Astrocyte of the spinal cord (primary cell): ENCODE measurements around the gene HNRNPM.

Source experiments
- DNase-seq: peaks from one replicate; pipeline ENCODE4 v3.0.0; 2011; ENCODE audit warnings: low read depth, low spot score
- H3K4me3 ChIP-seq: 2 replicates; pipeline ENCODE4 v1.5.1; 2011; ENCODE audit warnings: low read depth, mild to moderate bottlenecking, low read length, moderate library complexity
- in situ Hi-C: cut with HindIII; loops from 2 replicates; pipeline ENCODE4 v1.10.0; 2017; ENCODE audit warnings: low sequenced_read_pairs
- TF ChIP-seq, protein P1 (sequence below): IDR thresholded peaks from 2 replicates; pipeline ENCODE4 v1.5.1; 2012; ENCODE audit warnings: low read depth, mild to moderate bottlenecking, low read length, inconsistent platforms

The HNRNPM gene

DNA sequence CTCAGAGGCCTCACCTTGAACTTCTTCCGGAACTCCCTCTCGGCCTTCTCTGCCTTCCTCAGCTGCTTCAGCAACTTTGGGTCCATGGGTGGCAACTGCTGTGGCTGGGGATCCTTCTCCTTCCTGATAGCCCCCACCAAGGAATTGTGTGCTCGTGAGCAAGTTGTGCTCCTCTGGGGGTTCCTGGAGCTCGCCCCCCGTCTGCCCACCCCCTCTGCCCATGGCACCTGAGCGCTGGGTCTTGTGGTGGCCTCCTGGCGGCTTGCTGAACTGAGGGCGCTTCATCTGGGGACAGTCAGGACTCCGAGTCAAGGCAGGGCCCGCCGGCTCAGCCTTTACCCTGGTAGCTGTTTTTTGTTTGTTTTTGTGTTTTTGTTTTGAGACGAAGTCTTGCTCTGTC, 46.1 kb downstream of the HNRNPM start:
- in situ Hi-C loops: no loop called here
- DNase-seq: no peak
- no peak overlapping the region for H3K4me3 ChIP-seq
- TF ChIP-seq, protein P1, sequence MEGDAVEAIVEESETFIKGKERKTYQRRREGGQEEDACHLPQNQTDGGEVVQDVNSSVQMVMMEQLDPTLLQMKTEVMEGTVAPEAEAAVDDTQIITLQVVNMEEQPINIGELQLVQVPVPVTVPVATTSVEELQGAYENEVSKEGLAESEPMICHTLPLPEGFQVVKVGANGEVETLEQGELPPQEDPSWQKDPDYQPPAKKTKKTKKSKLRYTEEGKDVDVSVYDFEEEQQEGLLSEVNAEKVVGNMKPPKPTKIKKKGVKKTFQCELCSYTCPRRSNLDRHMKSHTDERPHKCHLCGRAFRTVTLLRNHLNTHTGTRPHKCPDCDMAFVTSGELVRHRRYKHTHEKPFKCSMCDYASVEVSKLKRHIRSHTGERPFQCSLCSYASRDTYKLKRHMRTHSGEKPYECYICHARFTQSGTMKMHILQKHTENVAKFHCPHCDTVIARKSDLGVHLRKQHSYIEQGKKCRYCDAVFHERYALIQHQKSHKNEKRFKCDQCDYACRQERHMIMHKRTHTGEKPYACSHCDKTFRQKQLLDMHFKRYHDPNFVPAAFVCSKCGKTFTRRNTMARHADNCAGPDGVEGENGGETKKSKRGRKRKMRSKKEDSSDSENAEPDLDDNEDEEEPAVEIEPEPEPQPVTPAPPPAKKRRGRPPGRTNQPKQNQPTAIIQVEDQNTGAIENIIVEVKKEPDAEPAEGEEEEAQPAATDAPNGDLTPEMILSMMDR: no peak

DNA sequence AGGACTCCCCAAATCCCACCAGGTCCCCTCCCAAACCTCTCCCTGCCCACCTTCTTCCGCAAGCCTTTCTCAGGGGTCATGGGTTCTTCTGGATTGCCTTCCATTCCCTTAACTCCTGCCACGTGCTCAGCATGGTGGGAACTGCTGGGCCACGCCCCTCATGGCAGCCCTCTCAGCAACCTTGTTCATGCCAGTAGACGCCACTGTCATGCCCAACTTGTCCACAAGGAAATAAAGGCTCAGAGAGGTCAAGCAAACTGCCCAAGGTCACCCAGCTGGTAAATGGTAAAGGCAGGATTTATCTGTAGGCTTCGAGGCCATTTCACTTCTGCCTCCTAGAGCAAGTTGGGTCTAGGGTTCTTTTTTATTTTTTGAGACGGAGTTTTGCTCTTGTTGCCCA, 46.8 kb downstream of the HNRNPM start:
- TF ChIP-seq, protein P1: no peak
- in situ Hi-C loops: no loop called here
- H3K4me3 ChIP-seq: no peak overlapping the region

DNA sequence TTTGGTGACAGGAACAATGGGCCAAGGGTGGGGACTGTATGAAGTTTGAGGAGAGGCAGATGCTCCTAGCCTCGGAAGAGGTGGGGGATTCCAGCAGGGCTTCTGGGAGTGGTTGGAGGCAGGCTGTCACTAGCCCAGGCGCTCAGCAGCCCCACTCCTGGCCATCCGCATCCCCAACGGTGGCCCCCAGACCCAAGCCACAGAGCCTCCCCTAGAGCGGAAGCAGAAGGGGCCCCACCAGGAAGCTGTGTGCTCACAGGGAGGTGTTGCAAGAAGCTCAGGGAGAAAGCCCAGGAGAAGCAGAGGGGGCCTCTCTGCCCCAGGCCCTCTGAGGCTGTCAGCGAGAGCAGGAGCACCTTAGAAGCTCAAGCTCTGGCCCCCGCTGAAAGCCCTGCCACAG, 49.4 kb downstream of the HNRNPM start:
- H3K4me3 ChIP-seq: no peak overlapping the region
- no peak for DNase-seq
- in situ Hi-C loops: no loop called here
- TF ChIP-seq, protein P1: no peak

More for the DNA sequence above, 46.8 kb downstream of the HNRNPM start:
- DNase-seq: no peak

DNA sequence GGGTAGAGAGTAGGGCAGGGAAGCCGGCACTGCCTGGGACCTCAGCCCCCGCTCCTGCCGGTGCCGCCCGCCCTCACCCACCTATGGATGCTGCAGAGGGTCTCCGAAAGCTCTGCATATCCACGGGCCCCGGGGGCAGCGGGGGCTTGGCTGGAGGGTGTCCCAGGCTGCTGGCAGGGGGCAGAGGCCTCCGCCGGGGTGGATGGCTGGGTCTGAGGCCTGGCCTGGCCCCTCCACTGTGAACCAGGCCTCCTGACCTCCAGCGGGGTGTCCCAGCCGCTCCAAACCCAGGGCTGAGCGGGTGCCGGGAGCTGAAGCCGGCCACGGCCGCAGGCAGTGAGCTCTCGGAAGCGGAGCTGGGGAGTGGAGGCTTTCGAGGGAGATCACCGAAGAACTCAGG, 53.5 kb downstream of the HNRNPM start:
- in situ Hi-C loops: no loop called here
- DNase-seq: no peak
- H3K4me3 ChIP-seq: no peak overlapping the region
- TF ChIP-seq, protein P1: no peak

DNA sequence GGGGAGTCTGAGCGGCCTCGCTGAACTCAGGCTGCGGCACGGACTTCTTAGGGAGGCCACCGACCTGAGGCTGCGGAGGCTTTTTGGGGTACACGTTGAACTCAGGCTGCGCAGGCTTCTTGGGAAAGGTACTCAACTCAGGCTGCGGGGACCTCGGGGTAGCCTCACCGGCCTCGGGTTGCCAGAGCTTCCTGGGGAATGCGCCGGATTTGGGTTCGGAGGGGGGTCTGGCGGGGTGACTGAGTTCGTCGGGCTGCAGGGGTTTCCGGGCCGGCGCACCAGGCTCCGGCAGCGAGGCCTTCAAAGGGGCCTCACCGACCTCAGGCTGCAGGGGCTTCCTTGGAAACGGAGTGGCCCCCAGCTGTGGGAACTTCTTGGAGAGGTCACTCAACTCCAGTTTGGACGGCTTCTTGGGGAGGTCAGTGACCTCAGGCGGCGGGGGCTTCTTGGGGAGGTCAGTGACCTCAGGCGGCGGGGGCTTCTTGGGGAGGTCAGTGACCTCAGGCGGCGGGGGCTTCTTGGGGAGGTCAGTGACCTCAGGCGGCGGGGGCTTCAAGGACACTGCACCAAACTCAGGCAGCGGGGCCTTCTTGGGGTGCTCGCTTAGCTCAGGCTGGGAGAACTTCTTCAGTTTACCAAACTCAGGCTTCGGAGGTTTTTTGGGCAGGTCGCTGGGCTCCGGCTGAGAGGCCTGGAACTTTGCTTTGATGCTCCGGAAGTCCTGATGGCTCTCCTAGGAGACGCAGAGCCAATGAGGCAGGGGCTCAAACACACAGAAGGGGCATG, 54.5 kb downstream of the HNRNPM start:
- TF ChIP-seq, protein P1: no peak
- no peak overlapping the region for H3K4me3 ChIP-seq
- in situ Hi-C loops: no loop called here
- no peak for DNase-seq

DNA sequence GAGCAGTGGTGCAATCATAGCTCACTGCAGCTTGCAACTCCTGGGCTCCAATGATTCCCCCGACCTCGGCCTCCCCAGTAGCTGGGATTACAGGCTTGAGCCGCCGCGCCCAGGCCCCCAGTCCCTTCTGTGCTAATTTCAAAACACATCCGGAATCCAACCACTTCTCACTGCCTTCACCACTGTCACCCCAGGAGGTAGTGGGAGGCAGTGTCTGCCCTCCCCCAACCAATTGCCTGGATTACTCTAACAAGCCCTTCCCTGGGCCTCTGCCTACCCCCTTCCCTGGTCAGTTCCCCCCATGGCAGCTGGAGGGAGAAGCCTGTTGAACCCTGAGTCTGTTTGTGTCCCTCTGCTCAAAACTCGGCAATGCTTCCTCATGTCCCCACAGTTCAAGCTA, 55.4 kb downstream of the HNRNPM start:
- H3K4me3 ChIP-seq: no peak overlapping the region
- in situ Hi-C loops: no loop called here
- DNase-seq: no peak
- TF ChIP-seq, protein P1: no peak
